GM12892 (cell line): ENCODE results near the gene RECQL.
"Not testable (repeated sequence)": the region's sequence is repeated elsewhere in the genome, so short reads cannot be mapped to it uniquely, and the experiment has no call there.

Experiments
- DNase-seq: peaks from one replicate; pipeline ENCODE4 v3.0.0; 2011; ENCODE audit not compliant: insufficient read length
- FAIRE-seq: peaks from 2 replicates; lab custom pipeline; 2011; peaks lifted over from hg19 to GRCh38; lab: Jason Lieb, UNC
- POLR2A ChIP-seq: IDR thresholded peaks from 2 replicates; pipeline ENCODE4 v1.6.1; 2011; ENCODE audit warnings: low read depth, low read length, control low read depth
- POLR2AphosphoS5 ChIP-seq: IDR thresholded peaks from 2 replicates; pipeline ENCODE4 v1.6.1; 2011; ENCODE audit warnings: low read depth, low read length, control low read depth
- TAF1 ChIP-seq: IDR thresholded peaks from 2 replicates; pipeline ENCODE4 v1.6.1; 2011; ENCODE audit warnings: low read depth, mild to moderate bottlenecking, control low read depth, low read length, borderline replicate concordance

RECQL gene

GRCh38 chr12:21444193-21445146 is 57.0 kb downstream of the RECQL start:
- no peak for DNase-seq
- TF ChIP-seq POLR2A (no peak), POLR2AphosphoS5 (no peak), TAF1 (no peak)
- no peak for FAIRE-seq

- FAIRE-seq: no peak
- TF ChIP-seq POLR2A (no peak), POLR2AphosphoS5 (no peak), TAF1 (no peak)
- DNase-seq: no peak
These were observed 62.1 kb downstream of the RECQL start for GRCh38 chr12:21439347-21439746.

DNA sequence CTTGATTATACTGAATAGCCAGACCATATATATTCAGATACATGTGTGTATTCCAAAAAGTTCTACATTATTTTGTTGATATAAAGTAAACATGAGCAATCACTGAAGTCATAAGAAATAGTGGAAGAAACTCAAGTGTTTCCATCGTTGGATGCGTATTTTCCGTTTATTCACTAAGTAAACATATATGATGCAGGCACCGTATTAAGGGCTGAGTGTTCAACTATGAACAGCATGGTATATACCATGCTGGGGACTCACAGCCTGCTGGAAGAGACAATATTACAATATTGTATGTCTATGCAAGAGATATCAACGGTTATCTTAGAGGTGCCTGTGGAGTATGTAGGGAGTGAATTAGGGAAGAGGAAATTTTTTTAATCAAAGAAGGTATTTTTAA is 62.8 kb downstream of the RECQL start:
- DNase-seq (no peak), FAIRE-seq (no peak)
- no peak for TF ChIP-seq POLR2A
- TF ChIP-seq POLR2AphosphoS5: no peak
- no peak for TF ChIP-seq TAF1

GRCh38 chr12:21434699-21435098 is 66.7 kb downstream of the RECQL start:
- DNase-seq (no peak), FAIRE-seq (no peak)
- no peak for TF ChIP-seq TAF1
- no peak for TF ChIP-seq POLR2A
- no peak for TF ChIP-seq POLR2AphosphoS5

- no peak for FAIRE-seq
- TF ChIP-seq POLR2A: no peak
- TF ChIP-seq POLR2AphosphoS5: no peak
- no peak for TF ChIP-seq TAF1
- no peak for DNase-seq
These were observed 67.9 kb downstream of the RECQL start for GRCh38 chr12:21433525-21433924.

DNA sequence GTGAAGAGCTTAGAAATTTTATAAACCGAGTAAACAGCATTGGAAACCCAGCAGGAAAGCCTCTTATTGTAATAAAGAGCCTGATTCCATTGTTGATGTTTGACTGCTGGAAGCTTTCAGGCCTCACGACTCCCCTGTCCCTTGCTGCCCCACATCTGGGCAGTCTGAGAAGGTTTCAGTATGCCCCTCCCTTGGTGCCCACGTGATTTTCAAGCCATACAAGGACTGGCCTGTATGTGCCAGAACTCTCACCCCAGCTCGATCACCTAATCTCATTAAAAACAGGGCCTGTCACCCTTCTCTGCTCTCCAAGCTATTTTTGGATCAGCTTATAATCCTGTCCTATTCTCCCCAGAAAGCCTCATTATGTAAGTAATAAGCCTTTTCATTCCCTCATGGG is 71.4 kb downstream of the RECQL start:
- FAIRE-seq: no peak
- DNase-seq: no peak
- no peak for TF ChIP-seq TAF1
- no peak for TF ChIP-seq POLR2A
- TF ChIP-seq POLR2AphosphoS5: no peak

GRCh38 chr12:21428241-21428640 is 73.2 kb downstream of the RECQL start:
- DNase-seq: no peak
- no peak for TF ChIP-seq POLR2AphosphoS5
- no peak for TF ChIP-seq POLR2A
- no peak for TF ChIP-seq TAF1
- no peak for FAIRE-seq

GRCh38 chr12:21419009-21419699 is 82.3 kb downstream of the RECQL start:
- not testable (repeated sequence) for DNase-seq, FAIRE-seq
